A549 (cell line): Measurements from ENCODE around the gene ATP8A1. TPM values are rescaled to one million over a fixed set of nuclear protein-coding genes. Genes with fewer than 3 reads are reported as not detected.
"Not testable (repeated sequence)": the region's sequence is repeated elsewhere in the genome, so short reads cannot be mapped to it uniquely, and the experiment has no call there.

Experiments used
- ATAC-seq, 2 experiments: fragments of 200-7000 bp in 1 of 2; fragments of >200 bp in 1 of 2; cut with Nextera tagmentation in 1 of 2; cut with Tn5 transposase in 1 of 2; 3 replicates each; pipeline versions ENCODE4 v1.8.0 to v1.9.1; 2018 to 2020; ENCODE audit warnings: mild to moderate bottlenecking in 1 of 2, moderate library complexity in 1 of 2
- CTCF ChIA-PET: fragments of 300-600 bp; sonication (Branson Sonifier 250); formaldehyde crosslinking; extraction: SDS; loops from one replicate; lab custom pipeline; 2021; ENCODE audit warnings: antibody characterized with exemption, inconsistent platforms; lab: Yijun Ruan, JAX
- POLR2A ChIA-PET: fragments of 350-600 bp; formaldehyde crosslinking; extraction: SDS; loops from one replicate; lab custom pipeline; 2021; ENCODE audit warnings: antibody characterized with exemption, inconsistent platforms; lab: Yijun Ruan, JAX
- DNase-seq, 2 experiments: peaks; one replicate each; pipeline versions ENCODE4 v3.0.0 to v3.0.0-alpha.2; 2011 to 2016; ENCODE audit warnings: low read depth in 1 of 2, low spot score in 1 of 2
- FAIRE-seq: peaks from 2 replicates; lab custom pipeline; 2011; peaks lifted over from hg19 to GRCh38; lab: Jason Lieb, UNC
- H3K27ac ChIP-seq, 2 experiments: fragments of >200 bp; sonication (Bioruptor Twin); formaldehyde crosslinking; 3 replicates each; pipeline ENCODE4 v1.5.1; 2016 to 2017
- H3K4me1 ChIP-seq: fragments of >200 bp; sonication (Bioruptor Twin); formaldehyde crosslinking; 3 replicates; pipeline ENCODE4 v1.6.1; 2016
- H3K4me2 ChIP-seq: fragments of >200 bp; sonication (Bioruptor Twin); formaldehyde crosslinking; 3 replicates; pipeline ENCODE4 v1.6.1; 2016
- H3K4me3 ChIP-seq: fragments of >200 bp; sonication (Bioruptor Twin); formaldehyde crosslinking; 3 replicates; pipeline ENCODE4 v1.5.1; 2016
- H3K9me3 ChIP-seq: fragments of >200 bp; sonication (Bioruptor Twin); formaldehyde crosslinking; 3 replicates; pipeline ENCODE4 v1.6.1; 2016
- BHLHE40 ChIP-seq: IDR thresholded peaks from 2 replicates; pipeline ENCODE4 v1.6.1; 2012; ENCODE audit warnings: low read depth, low read length, inconsistent platforms
- CEBPB ChIP-seq, 2 experiments: fragments of >200 bp in 1 of 2; sonication (Bioruptor Twin) in 1 of 2; formaldehyde crosslinking in 1 of 2; IDR thresholded peaks; 2 replicates each; pipeline ENCODE4 v1.6.1; 2012 to 2016
- EHF ChIP-seq: fragments of 250-450 bp; sonication (Bioruptor Pico); IDR thresholded peaks from 2 replicates; pipeline ENCODE4 v1.5.0; 2020; ENCODE audit warnings: mild to moderate bottlenecking
- FOXS1 ChIP-seq: fragments of 250-450 bp; sonication (Bioruptor Pico); IDR thresholded peaks from 2 replicates; pipeline ENCODE4 v1.5.0; 2020; ENCODE audit warnings: mild to moderate bottlenecking, moderate library complexity
- HOXB13 ChIP-seq: fragments of 250-450 bp; sonication (Bioruptor Pico); IDR thresholded peaks from 2 replicates; pipeline ENCODE4 v1.5.0; 2020; ENCODE audit warnings: low read depth, mild to moderate bottlenecking, moderate library complexity
- HOXB5 ChIP-seq: fragments of 250-450 bp; sonication (Bioruptor Pico); IDR thresholded peaks from 2 replicates; pipeline ENCODE4 v1.5.0; 2020; ENCODE audit warnings: mild to moderate bottlenecking, moderate library complexity
- JUNB ChIP-seq: fragments of >200 bp; sonication (Bioruptor Twin); formaldehyde crosslinking; IDR thresholded peaks from 2 replicates; pipeline ENCODE4 v1.6.1; 2016
- KDM5A ChIP-seq: fragments of 200-600 bp; sonication (generic); IDR thresholded peaks from 2 replicates; pipeline ENCODE4 v1.6.1; 2016; ENCODE audit warnings: antibody characterized with exemption, mild to moderate bottlenecking
- MAFK ChIP-seq: fragments of 450-650 bp; IDR thresholded peaks from 2 replicates; pipeline ENCODE4 v1.6.1; 2014; ENCODE audit not compliant: partially characterized antibody
- MAZ ChIP-seq: fragments of 150-350 bp; IDR thresholded peaks from 2 replicates; pipeline ENCODE4 v1.6.1; 2014; ENCODE audit warnings: antibody characterized with exemption, low read depth, low read length, borderline replicate concordance
- MYC ChIP-seq: IDR thresholded peaks from 2 replicates; pipeline ENCODE4 v1.6.1; 2012; ENCODE audit warnings: mild to moderate bottlenecking, inconsistent platforms, low read length, improper control_type of control experiment, borderline replicate concordance
- PHF8 ChIP-seq: fragments of 200-600 bp; sonication (generic); IDR thresholded peaks from 2 replicates; pipeline ENCODE4 v1.6.1; 2016; ENCODE audit warnings: low read depth, mild to moderate bottlenecking, antibody characterized with exemption, moderate library complexity, borderline replicate concordance
- RCOR1 ChIP-seq: fragments of 150-350 bp; IDR thresholded peaks from 2 replicates; pipeline ENCODE4 v1.6.1; 2014; ENCODE audit warnings: antibody characterized with exemption, low read length, low read depth
- RFX5 ChIP-seq: fragments of 450-650 bp; IDR thresholded peaks from 2 replicates; pipeline ENCODE4 v1.7.1; 2014; ENCODE audit warnings: antibody characterized with exemption, mild to moderate bottlenecking, moderate library complexity
- SMC3 ChIP-seq: fragments of >200 bp; sonication (Bioruptor Twin); formaldehyde crosslinking; IDR thresholded peaks from 3 replicates; pipeline ENCODE4 v1.6.1; 2018; ENCODE audit warnings: inconsistent platforms
- TFCP2L1 ChIP-seq: fragments of 250-450 bp; sonication (Bioruptor Pico); IDR thresholded peaks from 2 replicates; pipeline ENCODE4 v1.5.0; 2021; ENCODE audit warnings: mild to moderate bottlenecking
- TP53 ChIP-seq: fragments of 250-450 bp; sonication (Bioruptor Pico); IDR thresholded peaks from 2 replicates; pipeline ENCODE4 v1.5.0; 2021; ENCODE audit warnings: mild to moderate bottlenecking, moderate library complexity
- ZC3H11A ChIP-seq: fragments of 450-650 bp; IDR thresholded peaks from 2 replicates; pipeline ENCODE4 v1.6.1; 2014; ENCODE audit warnings: antibody characterized with exemption, mild to moderate bottlenecking
- ZFP36 ChIP-seq: fragments of 450-650 bp; IDR thresholded peaks from 2 replicates; pipeline ENCODE4 v1.6.1; 2014; ENCODE audit warnings: borderline replicate concordance; ENCODE audit not compliant: partially characterized antibody
- ZNF302 ChIP-seq: fragments of 250-450 bp; sonication (Bioruptor Pico); IDR thresholded peaks from 2 replicates; pipeline ENCODE4 v1.9.0; 2021; ENCODE audit warnings: inconsistent platforms, mild to moderate bottlenecking, moderate library complexity
- ZSCAN20 ChIP-seq: fragments of 250-450 bp; sonication (Bioruptor Pico); IDR thresholded peaks from 2 replicates; pipeline ENCODE4 v1.8.0; 2022; ENCODE audit warnings: mild to moderate bottlenecking, moderate library complexity
- WGBS: methylation state at CpG from one replicate; pipeline ENCODE4 v1.1.6; 2017; ENCODE audit errors: missing lambda C conversion rate; 5-methylcytosine and 5-hydroxymethylcytosine counted together
- polyA plus RNA-seq, 4 experiments: library from polyadenylated mRNA; depleted of rRNA in 3 of 4; stranded (reverse); fragments of >200 nt; fragmentation: RNase III in 1 of 4; extraction: RNeasy Plus Mini Kit Qiagen cat#74134 plus additional on column Dnase treatment in 1 of 4; gene quantifications; 2 replicates in 3 of 4; 3 replicates in 1 of 4; pipeline ENCODE4 v1.2.3, GENCODE V29; 2011 to 2017
- TF ChIP-seq, protein P1 (sequence below): fragments of 450-650 bp; IDR thresholded peaks from 2 replicates; pipeline ENCODE4 v1.6.1; 2014; ENCODE audit warnings: antibody characterized with exemption
- TF ChIP-seq, protein P2 (sequence below): fragments of >200 bp; sonication (Bioruptor Twin); formaldehyde crosslinking; IDR thresholded peaks from 2 replicates; pipeline ENCODE4 v1.6.1; 2016
- TF ChIP-seq, protein P3 (sequence below): IDR thresholded peaks from 2 replicates; pipeline ENCODE4 v1.6.1; 2012
- TF ChIP-seq, protein P4 (sequence below): fragments of >200 bp; sonication (Bioruptor Twin); formaldehyde crosslinking; IDR thresholded peaks from 3 replicates; pipeline ENCODE4 v1.6.1; 2016
- TF ChIP-seq, protein P5 (sequence below): fragments of 250-450 bp; sonication (Bioruptor Pico); IDR thresholded peaks from 2 replicates; pipeline ENCODE4 v1.5.0; 2021; ENCODE audit warnings: mild to moderate bottlenecking, moderate library complexity, borderline replicate concordance
- TF ChIP-seq, protein P6 (sequence below): IDR thresholded peaks from 2 replicates; pipeline ENCODE4 v1.6.1; 2012

Gene ATP8A1
- polyA plus RNA-seq, 2 of the 4 experiments (the other 2 are of a cell fraction), result 0.06 to 0.25 TPM

DNA sequence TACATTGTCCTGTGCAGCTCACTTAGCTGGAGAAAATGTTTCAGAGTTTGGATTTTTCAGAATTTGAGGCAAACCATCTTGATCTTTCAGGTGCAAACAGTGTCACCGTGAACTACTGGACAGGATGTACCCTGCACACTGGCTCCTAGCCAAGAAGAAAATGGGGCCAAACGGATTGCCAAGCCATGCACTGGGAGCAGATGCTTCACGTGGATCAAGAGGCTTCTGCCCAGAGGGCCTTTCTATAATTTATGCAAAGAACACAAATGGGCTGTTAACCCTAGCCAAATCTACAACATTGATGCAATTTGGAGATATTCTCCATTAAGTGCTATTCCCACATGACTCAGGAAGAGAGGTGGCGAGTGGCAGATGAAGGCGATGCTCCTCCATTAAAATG is 46.9 kb upstream of the ATP8A1 start:
- 27% methylated on average over 5 of the region's 5 CpGs for WGBS
- no peak overlapping the region for H3K27ac ChIP-seq
- TF ChIP-seq MAFK (no peak), MAZ (no peak), JUNB (no peak), ZNF302 (no peak), RCOR1 (no peak), TP53 (no peak), CEBPB (IDR thresholded peaks at IDR 0.05) (no peak), TFCP2L1 (no peak), HOXB13 (CRISPR knock-in tag) (no peak)
- TF ChIP-seq, protein P1, sequence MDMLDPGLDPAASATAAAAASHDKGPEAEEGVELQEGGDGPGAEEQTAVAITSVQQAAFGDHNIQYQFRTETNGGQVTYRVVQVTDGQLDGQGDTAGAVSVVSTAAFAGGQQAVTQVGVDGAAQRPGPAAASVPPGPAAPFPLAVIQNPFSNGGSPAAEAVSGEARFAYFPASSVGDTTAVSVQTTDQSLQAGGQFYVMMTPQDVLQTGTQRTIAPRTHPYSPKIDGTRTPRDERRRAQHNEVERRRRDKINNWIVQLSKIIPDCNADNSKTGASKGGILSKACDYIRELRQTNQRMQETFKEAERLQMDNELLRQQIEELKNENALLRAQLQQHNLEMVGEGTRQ, result no peak
- TF ChIP-seq, protein P2, sequence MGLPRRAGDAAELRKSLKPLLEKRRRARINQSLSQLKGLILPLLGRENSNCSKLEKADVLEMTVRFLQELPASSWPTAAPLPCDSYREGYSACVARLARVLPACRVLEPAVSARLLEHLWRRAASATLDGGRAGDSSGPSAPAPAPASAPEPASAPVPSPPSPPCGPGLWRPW, result no peak
- TF ChIP-seq, protein P3, sequence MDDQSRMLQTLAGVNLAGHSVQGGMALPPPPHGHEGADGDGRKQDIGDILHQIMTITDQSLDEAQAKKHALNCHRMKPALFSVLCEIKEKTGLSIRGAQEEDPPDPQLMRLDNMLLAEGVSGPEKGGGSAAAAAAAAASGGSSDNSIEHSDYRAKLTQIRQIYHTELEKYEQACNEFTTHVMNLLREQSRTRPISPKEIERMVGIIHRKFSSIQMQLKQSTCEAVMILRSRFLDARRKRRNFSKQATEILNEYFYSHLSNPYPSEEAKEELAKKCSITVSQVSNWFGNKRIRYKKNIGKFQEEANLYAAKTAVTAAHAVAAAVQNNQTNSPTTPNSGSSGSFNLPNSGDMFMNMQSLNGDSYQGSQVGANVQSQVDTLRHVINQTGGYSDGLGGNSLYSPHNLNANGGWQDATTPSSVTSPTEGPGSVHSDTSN, result no peak
- H3K4me3 ChIP-seq, result no peak overlapping the region
- H3K9me3 ChIP-seq, result no peaks in the 10 kb centered on the region
- FAIRE-seq, result no peak
- CTCF ChIA-PET, result no interaction called here
- ATAC-seq, result no peak
- H3K4me2 ChIP-seq, result no peak overlapping the region
- POLR2A ChIA-PET, result no interaction called here
- no peaks in the 10 kb centered on the region for H3K4me1 ChIP-seq
- DNase-seq, result no peak

DNA sequence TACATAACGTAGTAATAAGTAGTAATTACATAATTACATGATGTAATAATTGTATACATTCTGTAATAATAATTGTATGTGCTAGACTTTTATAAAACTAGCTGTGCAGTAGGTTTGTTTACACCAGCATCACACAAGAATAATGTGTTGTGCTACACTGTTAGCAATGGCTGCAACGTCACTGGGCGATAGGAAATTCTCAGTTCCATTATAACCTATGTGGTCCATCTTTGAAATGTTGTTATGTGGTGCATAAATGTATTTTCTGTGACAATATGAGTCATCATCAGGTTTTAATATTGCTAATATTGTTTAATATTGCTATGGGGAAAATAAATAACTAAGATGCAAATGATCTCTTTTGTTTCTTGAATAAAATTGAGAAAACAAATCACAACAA is 46.0 kb upstream of the ATP8A1 start:
- H3K9me3 ChIP-seq, result no peaks in the 10 kb centered on the region
- H3K4me2 ChIP-seq, result no peak overlapping the region
- WGBS, result 11% methylated on average over 3 of the region's 3 CpGs
- ATAC-seq (no peak), FAIRE-seq (no peak), DNase-seq (no peak)
- H3K27ac ChIP-seq, result no peak overlapping the region
- no peak overlapping the region for H3K4me3 ChIP-seq
- TF ChIP-seq ZFP36 (no peak), EHF (no peak), ZNF302 (no peak), ZSCAN20 (no peak), RFX5 (no peak), KDM5A (no peak), FOXS1 (CRISPR knock-in tag) (no peak), PHF8 (no peak), JUNB (no peak), MAFK (no peak), HOXB5 (CRISPR knock-in tag) (no peak), BHLHE40 (no peak), SMC3 (no peak), ZC3H11A (no peak), MYC (no peak)
- TF ChIP-seq, protein P4, sequence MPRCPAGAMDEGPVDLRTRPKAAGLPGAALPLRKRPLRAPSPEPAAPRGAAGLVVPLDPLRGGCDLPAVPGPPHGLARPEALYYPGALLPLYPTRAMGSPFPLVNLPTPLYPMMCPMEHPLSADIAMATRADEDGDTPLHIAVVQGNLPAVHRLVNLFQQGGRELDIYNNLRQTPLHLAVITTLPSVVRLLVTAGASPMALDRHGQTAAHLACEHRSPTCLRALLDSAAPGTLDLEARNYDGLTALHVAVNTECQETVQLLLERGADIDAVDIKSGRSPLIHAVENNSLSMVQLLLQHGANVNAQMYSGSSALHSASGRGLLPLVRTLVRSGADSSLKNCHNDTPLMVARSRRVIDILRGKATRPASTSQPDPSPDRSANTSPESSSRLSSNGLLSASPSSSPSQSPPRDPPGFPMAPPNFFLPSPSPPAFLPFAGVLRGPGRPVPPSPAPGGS, result no peak
- TF ChIP-seq, protein P5, sequence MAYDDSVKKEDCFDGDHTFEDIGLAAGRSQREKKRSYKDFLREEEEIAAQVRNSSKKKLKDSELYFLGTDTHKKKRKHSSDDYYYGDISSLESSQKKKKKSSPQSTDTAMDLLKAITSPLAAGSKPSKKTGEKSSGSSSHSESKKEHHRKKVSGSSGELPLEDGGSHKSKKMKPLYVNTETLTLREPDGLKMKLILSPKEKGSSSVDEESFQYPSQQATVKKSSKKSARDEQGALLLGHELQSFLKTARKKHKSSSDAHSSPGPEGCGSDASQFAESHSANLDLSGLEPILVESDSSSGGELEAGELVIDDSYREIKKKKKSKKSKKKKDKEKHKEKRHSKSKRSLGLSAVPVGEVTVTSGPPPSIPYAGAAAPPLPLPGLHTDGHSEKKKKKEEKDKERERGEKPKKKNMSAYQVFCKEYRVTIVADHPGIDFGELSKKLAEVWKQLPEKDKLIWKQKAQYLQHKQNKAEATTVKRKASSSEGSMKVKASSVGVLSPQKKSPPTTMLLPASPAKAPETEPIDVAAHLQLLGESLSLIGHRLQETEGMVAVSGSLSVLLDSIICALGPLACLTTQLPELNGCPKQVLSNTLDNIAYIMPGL, result no peak
- TF ChIP-seq, protein P6, sequence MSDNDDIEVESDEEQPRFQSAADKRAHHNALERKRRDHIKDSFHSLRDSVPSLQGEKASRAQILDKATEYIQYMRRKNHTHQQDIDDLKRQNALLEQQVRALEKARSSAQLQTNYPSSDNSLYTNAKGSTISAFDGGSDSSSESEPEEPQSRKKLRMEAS, result no peak
- POLR2A ChIA-PET, result no interaction called here
- CTCF ChIA-PET, result no interaction called here
- H3K4me1 ChIP-seq, result no peaks in the 10 kb centered on the region

DNA sequence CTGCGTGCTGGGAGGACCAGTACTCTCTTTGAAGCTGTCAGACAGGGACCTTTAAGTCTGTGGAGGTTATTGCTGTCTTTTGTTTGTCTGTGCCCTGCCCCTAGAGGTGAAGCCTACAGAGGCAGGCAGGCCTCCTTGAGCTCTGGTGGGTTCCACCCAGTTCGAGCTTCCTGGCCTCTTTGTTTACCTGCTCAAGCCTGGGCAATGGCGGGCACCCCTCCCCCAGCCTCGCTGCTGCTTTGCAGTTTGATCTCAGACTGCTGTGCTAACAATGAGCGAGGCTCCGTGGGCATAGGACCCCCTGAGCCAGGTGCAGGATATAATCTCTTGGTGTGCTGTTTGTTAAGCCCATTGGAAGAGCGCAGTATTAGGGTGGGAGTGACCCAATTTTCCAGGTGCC is 44.9 kb upstream of the ATP8A1 start:
- ATAC-seq, DNase-seq, POLR2A ChIA-PET, H3K9me3 ChIP-seq, H3K4me2 ChIP-seq, H3K4me1 ChIP-seq, H3K4me3 ChIP-seq, CTCF ChIA-PET, H3K27ac ChIP-seq, FAIRE-seq: not testable (repeated sequence)
- WGBS, result 0% methylated on average over 1 of the region's 7 CpGs
